Mammary epithelial cell (primary cell): ENCODE data around the gene ITGAD.

Source experiments
- EZH2 ChIP-seq: IDR thresholded peaks from 2 replicates; pipeline ENCODE4 v1.6.1; 2012; ENCODE audit warnings: low read length, inconsistent platforms, borderline replicate concordance
- TF ChIP-seq, protein P1 (sequence below), 2 donors: IDR thresholded peaks in 1 of 2; conservative IDR thresholded peaks in 1 of 2; 2 replicates each; pipeline ENCODE4 v1.5.1; 2011 to 2012; ENCODE audit warnings: inconsistent platforms in 2 of 2, low read length in 2 of 2, mild to moderate bottlenecking in 2 of 2, control low read depth in 1 of 2, low read depth in 1 of 2; ENCODE audit not compliant: insufficient read depth in 1 of 2; ENCODE audit errors: extremely low read depth in 1 of 2

DNA sequence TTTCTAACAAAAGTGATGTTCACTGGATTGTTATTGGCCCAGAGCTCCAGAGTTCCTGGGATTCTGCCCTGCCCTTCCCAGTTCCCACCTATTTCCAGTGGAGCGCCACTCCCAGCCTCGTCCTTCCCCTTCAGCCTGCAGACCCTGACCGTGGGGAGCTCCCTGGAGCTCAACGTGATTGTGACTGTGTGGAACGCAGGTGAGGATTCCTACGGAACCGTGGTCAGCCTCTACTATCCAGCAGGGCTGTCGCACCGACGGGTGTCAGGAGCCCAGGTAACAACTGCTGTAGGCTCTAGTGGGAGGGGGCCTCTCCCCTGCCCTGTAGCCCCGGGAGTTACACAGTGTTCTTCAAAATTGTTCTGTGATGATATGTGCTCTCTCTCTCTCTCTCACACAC lies 23.2 kb downstream of the ITGAD start:
- TF ChIP-seq, protein P1, sequence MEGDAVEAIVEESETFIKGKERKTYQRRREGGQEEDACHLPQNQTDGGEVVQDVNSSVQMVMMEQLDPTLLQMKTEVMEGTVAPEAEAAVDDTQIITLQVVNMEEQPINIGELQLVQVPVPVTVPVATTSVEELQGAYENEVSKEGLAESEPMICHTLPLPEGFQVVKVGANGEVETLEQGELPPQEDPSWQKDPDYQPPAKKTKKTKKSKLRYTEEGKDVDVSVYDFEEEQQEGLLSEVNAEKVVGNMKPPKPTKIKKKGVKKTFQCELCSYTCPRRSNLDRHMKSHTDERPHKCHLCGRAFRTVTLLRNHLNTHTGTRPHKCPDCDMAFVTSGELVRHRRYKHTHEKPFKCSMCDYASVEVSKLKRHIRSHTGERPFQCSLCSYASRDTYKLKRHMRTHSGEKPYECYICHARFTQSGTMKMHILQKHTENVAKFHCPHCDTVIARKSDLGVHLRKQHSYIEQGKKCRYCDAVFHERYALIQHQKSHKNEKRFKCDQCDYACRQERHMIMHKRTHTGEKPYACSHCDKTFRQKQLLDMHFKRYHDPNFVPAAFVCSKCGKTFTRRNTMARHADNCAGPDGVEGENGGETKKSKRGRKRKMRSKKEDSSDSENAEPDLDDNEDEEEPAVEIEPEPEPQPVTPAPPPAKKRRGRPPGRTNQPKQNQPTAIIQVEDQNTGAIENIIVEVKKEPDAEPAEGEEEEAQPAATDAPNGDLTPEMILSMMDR (conservative IDR thresholded peaks at IDR 0.05 in 1 of 2, IDR thresholded peaks at IDR 0.05 in 1 of 2; ENCODE audit: extremely low read depth in 1 of 2, insufficient read depth in 1 of 2, low read depth in 1 of 2, low read length in 2 of 2), result no peak
- no peak for TF ChIP-seq EZH2
